ENCODE data around the gene DOP1A. TPM values are rescaled to one million over a fixed set of nuclear protein-coding genes. Genes with fewer than 3 reads are reported as not detected.

The DOP1A gene
- total and polyA plus RNA-seq, 2 donors = 13.8 to 28.8 TPM

DNA sequence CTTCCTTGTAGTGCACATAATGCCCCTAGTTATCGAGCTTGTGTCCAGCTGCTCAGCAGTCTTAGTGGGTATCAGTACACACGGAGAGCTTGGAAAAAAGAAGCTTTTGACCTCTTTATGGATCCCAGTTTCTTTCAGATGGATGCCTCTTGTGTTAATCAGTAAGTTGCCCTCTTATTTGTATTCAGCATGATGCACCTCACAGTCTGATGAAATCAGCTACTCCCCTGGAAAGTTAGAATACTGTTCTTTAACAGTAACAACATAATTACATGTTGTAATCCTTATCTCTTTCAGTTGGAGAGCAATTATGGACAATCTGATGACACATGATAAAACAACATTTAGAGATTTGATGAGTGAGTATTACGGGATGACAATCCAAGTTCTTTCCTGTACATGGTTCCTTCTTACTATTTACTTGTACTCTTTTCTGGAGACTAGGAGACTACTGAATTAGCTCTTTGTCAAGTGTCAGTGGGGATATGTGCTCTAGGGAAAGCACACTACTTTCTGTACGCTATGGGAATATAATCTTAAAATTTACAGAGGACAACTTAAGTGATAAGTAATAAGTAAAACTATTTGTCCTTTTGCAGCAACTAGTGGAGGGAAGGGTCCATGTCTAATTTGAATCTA lies 86.5 kb downstream of the DOP1A start:
- over 99% methylated on average over 4 of the region's 4 CpGs for WGBS
- no peak for DNase-seq (ENCODE audit: low read depth in 6 of 9, low spot score in 9 of 9)
- H3K36me3 ChIP-seq (ENCODE audit: control insufficient read depth in 2 of 2, insufficient read depth in 2 of 2, low read length in 1 of 2) = peaks cover 12 to 38% of the 10 kb centered on the region in 2 donors

GRCh38 chr6:83155794-83156193 lies 88.3 kb downstream of the DOP1A start:
- WGBS = 93% methylated on average over 2 of the region's 2 CpGs
- DNase-seq (ENCODE audit: low read depth in 6 of 9, low spot score in 9 of 9) = no peak
- H3K4me1 ChIP-seq (ENCODE audit: control insufficient read depth in 2 of 2, insufficient read depth in 2 of 2, low read length in 2 of 2) = no peaks in the 10 kb centered on the region
- no peak overlapping the region for H3K4me3 ChIP-seq (ENCODE audit: low read length in 2 of 2)
- no peaks in the 10 kb centered on the region for H3K27me3 ChIP-seq (ENCODE audit: control insufficient read depth in 2 of 2, insufficient read depth in 1 of 2, low read length in 1 of 2)
- peaks cover 20 to 44% of the 10 kb centered on the region in 2 donors for H3K36me3 ChIP-seq (ENCODE audit: control insufficient read depth in 2 of 2, insufficient read depth in 2 of 2, low read length in 1 of 2)
- H3K27ac ChIP-seq (ENCODE audit: low read depth in 1 of 2, low read length in 1 of 2) = no peak overlapping the region
- H3K9me3 ChIP-seq (ENCODE audit: control insufficient read depth in 2 of 2, insufficient read depth in 1 of 2, low read length in 1 of 2) = no peaks in the 10 kb centered on the region

More for the DNA sequence above, 86.5 kb downstream of the DOP1A start:
- H3K4me1 ChIP-seq (ENCODE audit: control insufficient read depth in 2 of 2, insufficient read depth in 2 of 2, low read length in 2 of 2) = no peaks in the 10 kb centered on the region
- H3K4me3 ChIP-seq (ENCODE audit: low read length in 2 of 2) = no peak overlapping the region
- no peaks in the 10 kb centered on the region for H3K9me3 ChIP-seq (ENCODE audit: control insufficient read depth in 2 of 2, insufficient read depth in 1 of 2, low read length in 1 of 2)
- H3K27me3 ChIP-seq (ENCODE audit: control insufficient read depth in 2 of 2, insufficient read depth in 1 of 2, low read length in 1 of 2) = no peaks in the 10 kb centered on the region
- no peak overlapping the region for H3K27ac ChIP-seq (ENCODE audit: low read depth in 1 of 2, low read length in 1 of 2)

- no peak overlapping the region for H3K4me3 ChIP-seq (ENCODE audit: low read length in 2 of 2)
Observed at GRCh38 chr6:83160167-83160566, 92.7 kb downstream of the DOP1A start.

GRCh38 chr6:83167726-83168278 lies 100.3 kb downstream of the DOP1A start:
- WGBS = 96% methylated on average over 5 of the region's 5 CpGs

More at GRCh38 chr6:83160167-83160566, 92.7 kb downstream of the DOP1A start:
- 96% methylated on average over 1 of the region's 1 CpG for WGBS
- H3K4me1 ChIP-seq (ENCODE audit: control insufficient read depth in 2 of 2, insufficient read depth in 2 of 2, low read length in 2 of 2) = no peaks in the 10 kb centered on the region
- H3K9me3 ChIP-seq (ENCODE audit: control insufficient read depth in 2 of 2, insufficient read depth in 1 of 2, low read length in 1 of 2) = no peaks in the 10 kb centered on the region
- no peaks in the 10 kb centered on the region for H3K27me3 ChIP-seq (ENCODE audit: control insufficient read depth in 2 of 2, insufficient read depth in 1 of 2, low read length in 1 of 2)
- H3K27ac ChIP-seq (ENCODE audit: low read depth in 1 of 2, low read length in 1 of 2) = no peak overlapping the region
- peaks cover 18 to 42% of the 10 kb centered on the region in 2 donors for H3K36me3 ChIP-seq (ENCODE audit: control insufficient read depth in 2 of 2, insufficient read depth in 2 of 2, low read length in 1 of 2)
- no peak for DNase-seq (ENCODE audit: low read depth in 6 of 9, low spot score in 9 of 9)

GRCh38 chr6:83168556-83168955 lies 101.1 kb downstream of the DOP1A start:
- Histone ChIP-seq H3K27ac (ENCODE audit: low read depth in 1 of 2, low read length in 1 of 2) (no peak overlapping the region), H3K4me3 (ENCODE audit: low read length in 2 of 2) (no peak overlapping the region), H3K9me3 (ENCODE audit: control insufficient read depth in 2 of 2, insufficient read depth in 1 of 2, low read length in 1 of 2) (no peaks in the 10 kb centered on the region), H3K27me3 (ENCODE audit: control insufficient read depth in 2 of 2, insufficient read depth in 1 of 2, low read length in 1 of 2) (no peaks in the 10 kb centered on the region), H3K36me3 (ENCODE audit: control insufficient read depth in 2 of 2, insufficient read depth in 2 of 2, low read length in 1 of 2) (peaks cover 29 to 82% of the 10 kb centered on the region in 2 donors), H3K4me1 (ENCODE audit: control insufficient read depth in 2 of 2, insufficient read depth in 2 of 2, low read length in 2 of 2) (no peaks in the 10 kb centered on the region)
- WGBS = 92% methylated on average over 1 of the region's 1 CpG
- DNase-seq (ENCODE audit: low read depth in 6 of 9, low spot score in 9 of 9) = no peak

More at GRCh38 chr6:83167726-83168278, 100.3 kb downstream of the DOP1A start:
- no peaks in the 10 kb centered on the region for H3K4me1 ChIP-seq (ENCODE audit: control insufficient read depth in 2 of 2, insufficient read depth in 2 of 2, low read length in 2 of 2)
- H3K9me3 ChIP-seq (ENCODE audit: control insufficient read depth in 2 of 2, insufficient read depth in 1 of 2, low read length in 1 of 2) = no peaks in the 10 kb centered on the region
- no peak overlapping the region for H3K4me3 ChIP-seq (ENCODE audit: low read length in 2 of 2)
- no peak for DNase-seq (ENCODE audit: low read depth in 6 of 9, low spot score in 9 of 9)
- H3K36me3 ChIP-seq (ENCODE audit: control insufficient read depth in 2 of 2, insufficient read depth in 2 of 2, low read length in 1 of 2) = peaks cover 27 to 75% of the 10 kb centered on the region in 2 donors
- no peaks in the 10 kb centered on the region for H3K27me3 ChIP-seq (ENCODE audit: control insufficient read depth in 2 of 2, insufficient read depth in 1 of 2, low read length in 1 of 2)
- H3K27ac ChIP-seq (ENCODE audit: low read depth in 1 of 2, low read length in 1 of 2) = no peak overlapping the region

DNA sequence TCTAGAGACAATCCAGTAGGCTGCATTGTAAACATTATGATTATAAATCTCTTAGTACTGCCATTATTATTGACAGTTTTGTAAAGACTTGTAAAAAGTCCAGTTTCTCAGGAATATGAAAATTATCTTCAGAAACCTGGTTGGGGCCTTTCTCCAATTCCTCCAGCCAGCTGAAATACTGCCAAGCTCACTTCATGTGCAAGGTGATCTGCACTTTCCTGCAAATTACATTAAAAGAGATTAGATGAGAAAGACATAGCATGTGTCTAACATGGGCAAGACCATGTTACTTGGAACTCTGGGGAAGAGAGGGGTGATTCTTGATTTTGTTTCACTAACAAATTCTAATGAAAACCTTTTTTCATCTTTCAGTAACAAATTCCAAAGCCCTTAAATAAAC lies 101.6 kb downstream of the DOP1A start:
- Histone ChIP-seq H3K4me1 (ENCODE audit: control insufficient read depth in 2 of 2, insufficient read depth in 2 of 2, low read length in 2 of 2) (no peaks in the 10 kb centered on the region), H3K27me3 (ENCODE audit: control insufficient read depth in 2 of 2, insufficient read depth in 1 of 2, low read length in 1 of 2) (no peaks in the 10 kb centered on the region), H3K27ac (ENCODE audit: low read depth in 1 of 2, low read length in 1 of 2) (no peak overlapping the region), H3K36me3 (ENCODE audit: control insufficient read depth in 2 of 2, insufficient read depth in 2 of 2, low read length in 1 of 2) (peaks cover 29 to 81% of the 10 kb centered on the region in 2 donors), H3K4me3 (ENCODE audit: low read length in 2 of 2) (no peak overlapping the region), H3K9me3 (ENCODE audit: control insufficient read depth in 2 of 2, insufficient read depth in 1 of 2, low read length in 1 of 2) (no peaks in the 10 kb centered on the region)
- DNase-seq (ENCODE audit: low read depth in 6 of 9, low spot score in 9 of 9) = no peak

DNA sequence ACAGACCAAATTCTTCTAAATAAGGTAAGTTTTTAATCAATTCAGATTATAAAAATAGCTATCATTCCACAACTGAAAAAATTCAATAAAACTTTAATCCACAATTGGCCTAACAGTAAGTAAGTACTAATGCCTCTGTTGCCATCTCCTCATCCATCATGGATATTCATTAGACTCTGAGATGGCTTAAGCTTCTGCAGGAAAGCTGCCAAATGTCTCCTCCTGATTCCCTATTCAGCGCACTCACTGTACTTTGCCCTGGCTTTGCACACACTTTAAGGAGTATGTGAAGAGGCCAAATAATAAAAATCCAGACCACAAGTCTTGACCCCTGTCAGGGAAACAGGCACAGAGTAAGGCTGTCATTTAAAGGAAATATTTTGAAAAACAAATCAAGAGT lies 102.0 kb downstream of the DOP1A start:
- no peak for DNase-seq (ENCODE audit: low read depth in 6 of 9, low spot score in 9 of 9)
- no peak overlapping the region for H3K27ac ChIP-seq (ENCODE audit: low read depth in 1 of 2, low read length in 1 of 2)

DNA sequence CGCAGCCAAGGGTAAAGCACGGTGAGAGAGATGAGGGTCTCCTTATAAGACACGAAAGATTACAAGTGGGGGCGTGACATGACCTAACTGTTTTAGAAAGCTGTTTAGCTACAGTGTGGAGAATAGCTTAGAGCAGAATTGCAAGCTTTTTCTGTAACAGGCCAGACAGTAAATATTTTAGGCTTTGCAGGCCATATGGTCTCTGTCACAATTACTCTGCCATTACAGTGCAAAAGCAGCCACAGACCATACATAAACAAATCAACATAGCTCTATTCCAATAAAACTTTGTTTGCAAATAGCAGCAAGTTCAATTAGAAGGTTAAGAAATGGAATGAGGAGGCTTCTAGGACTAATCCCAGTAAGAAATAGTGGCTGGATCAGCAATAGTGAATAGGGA lies 108.8 kb downstream of the DOP1A start:
- no peak for DNase-seq (ENCODE audit: low read depth in 6 of 9, low spot score in 9 of 9)
- Histone ChIP-seq H3K4me1 (ENCODE audit: control insufficient read depth in 2 of 2, insufficient read depth in 2 of 2, low read length in 2 of 2) (no peaks in the 10 kb centered on the region), H3K27ac (ENCODE audit: low read depth in 1 of 2, low read length in 1 of 2) (no peak overlapping the region), H3K4me3 (ENCODE audit: low read length in 2 of 2) (no peak overlapping the region), H3K27me3 (ENCODE audit: control insufficient read depth in 2 of 2, insufficient read depth in 1 of 2, low read length in 1 of 2) (no peaks in the 10 kb centered on the region), H3K36me3 (ENCODE audit: control insufficient read depth in 2 of 2, insufficient read depth in 2 of 2, low read length in 1 of 2) (peaks cover 18 to 54% of the 10 kb centered on the region in 2 donors), H3K9me3 (ENCODE audit: control insufficient read depth in 2 of 2, insufficient read depth in 1 of 2, low read length in 1 of 2) (no peaks in the 10 kb centered on the region)
- WGBS = 98% methylated on average over 4 of the region's 4 CpGs

More for the DNA sequence above, 102.0 kb downstream of the DOP1A start:
- Histone ChIP-seq H3K36me3 (ENCODE audit: control insufficient read depth in 2 of 2, insufficient read depth in 2 of 2, low read length in 1 of 2) (peaks cover 29 to 82% of the 10 kb centered on the region in 2 donors), H3K4me3 (ENCODE audit: low read length in 2 of 2) (no peak overlapping the region), H3K9me3 (ENCODE audit: control insufficient read depth in 2 of 2, insufficient read depth in 1 of 2, low read length in 1 of 2) (no peaks in the 10 kb centered on the region), H3K27me3 (ENCODE audit: control insufficient read depth in 2 of 2, insufficient read depth in 1 of 2, low read length in 1 of 2) (no peaks in the 10 kb centered on the region), H3K4me1 (ENCODE audit: control insufficient read depth in 2 of 2, insufficient read depth in 2 of 2, low read length in 2 of 2) (no peaks in the 10 kb centered on the region)
- WGBS = 99% methylated on average over 1 of the region's 1 CpG

DNA sequence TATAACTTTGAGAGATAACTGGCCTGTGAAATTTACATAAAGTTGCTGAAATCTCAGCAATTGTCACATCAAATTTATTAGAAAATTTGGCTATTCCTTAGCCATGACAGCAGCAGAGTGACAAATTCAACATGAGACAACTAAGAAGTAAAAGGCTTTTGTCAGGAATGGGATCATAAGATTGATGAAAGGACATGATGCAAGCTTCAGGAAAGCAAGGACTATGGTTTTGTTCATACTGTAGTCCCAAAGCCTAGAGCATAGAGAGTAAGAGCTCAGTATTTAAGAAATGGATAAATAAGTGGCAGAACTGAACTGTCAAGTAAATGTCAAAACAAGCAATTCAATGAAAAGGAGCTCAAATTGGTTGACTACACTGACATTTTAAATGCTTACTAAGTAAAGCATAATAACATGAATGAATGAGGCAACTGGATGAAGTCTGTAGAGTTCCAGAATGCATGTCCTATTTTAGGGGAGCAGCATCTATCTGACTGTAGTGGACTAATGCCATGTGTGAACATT lies 113.0 kb downstream of the DOP1A start:
- Histone ChIP-seq H3K27ac (ENCODE audit: low read depth in 1 of 2, low read length in 1 of 2) (no peak overlapping the region), H3K4me1 (ENCODE audit: control insufficient read depth in 2 of 2, insufficient read depth in 2 of 2, low read length in 2 of 2) (no peaks in the 10 kb centered on the region), H3K36me3 (ENCODE audit: control insufficient read depth in 2 of 2, insufficient read depth in 2 of 2, low read length in 1 of 2) (peaks cover 10 to 54% of the 10 kb centered on the region in 2 donors), H3K9me3 (ENCODE audit: control insufficient read depth in 2 of 2, insufficient read depth in 1 of 2, low read length in 1 of 2) (no peaks in the 10 kb centered on the region), H3K4me3 (ENCODE audit: low read length in 2 of 2) (no peak overlapping the region), H3K27me3 (ENCODE audit: control insufficient read depth in 2 of 2, insufficient read depth in 1 of 2, low read length in 1 of 2) (no peaks in the 10 kb centered on the region)
- DNase-seq (ENCODE audit: low read depth in 6 of 9, low spot score in 9 of 9) = no peak

Measured in thymus (tissue), 11 donors.